ENCODE data around the gene PTK6. TPM values are rescaled to one million over a fixed set of nuclear protein-coding genes. Genes with fewer than 3 reads are reported as not detected.

Gene PTK6
- total RNA-seq, 4 donors from 2014 or later, result 0.36 TPM; not detected in 3

DNA sequence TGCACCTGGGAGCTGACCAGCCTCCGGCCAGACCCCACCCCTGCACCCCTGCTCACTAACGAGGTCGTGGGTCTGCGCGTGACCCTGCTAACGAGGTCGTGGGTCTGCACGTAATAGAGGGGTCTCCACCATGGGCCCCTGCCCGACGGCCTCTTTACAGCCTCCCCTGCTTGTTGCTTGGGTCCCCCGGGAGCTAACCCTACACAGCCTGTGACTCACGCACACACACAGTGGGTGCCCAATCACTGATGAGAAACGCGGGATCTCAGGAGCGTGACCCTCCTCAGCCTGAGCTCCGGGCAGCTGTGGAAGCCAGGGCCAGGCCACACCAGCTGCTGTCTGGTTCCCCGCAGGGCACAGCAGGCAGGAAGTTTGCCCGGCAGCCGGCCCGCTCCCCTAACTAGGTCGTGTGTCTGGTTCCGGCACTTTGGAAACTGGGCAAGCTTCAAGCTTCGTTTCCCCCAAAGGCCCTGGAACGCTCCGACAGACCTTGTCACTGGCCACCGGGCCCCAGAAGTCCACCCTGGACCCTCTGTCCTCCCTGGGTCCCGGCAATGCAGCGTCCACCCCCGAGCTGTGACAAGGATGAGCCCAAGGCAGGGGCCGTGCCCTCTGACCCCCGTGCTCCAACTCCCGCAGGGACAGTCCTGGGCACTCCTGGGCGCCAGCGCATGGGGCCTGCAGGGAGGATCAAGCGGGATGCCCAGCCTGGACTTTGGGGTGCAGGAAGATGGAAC lies 767 bp downstream of the PTK6 start:
- Histone ChIP-seq H3K36me3 (no peaks in the 10 kb centered on the region), H3K9me3 (no peaks in the 10 kb centered on the region), H3K4me1 (peaks cover 0 to 4% of the 10 kb centered on the region in 2 donors), H3K27me3 (peaks cover 28 to 43% (median 39%) of the 10 kb centered on the region in 3 donors), H3K27ac (no peak overlapping the region), H3K4me3 (no peak overlapping the region)
- DNase-seq (no peak), ATAC-seq (no peak)
- no peak for TF ChIP-seq POLR2A (IDR thresholded peaks at IDR 0.05)
- TF ChIP-seq, protein P1, sequence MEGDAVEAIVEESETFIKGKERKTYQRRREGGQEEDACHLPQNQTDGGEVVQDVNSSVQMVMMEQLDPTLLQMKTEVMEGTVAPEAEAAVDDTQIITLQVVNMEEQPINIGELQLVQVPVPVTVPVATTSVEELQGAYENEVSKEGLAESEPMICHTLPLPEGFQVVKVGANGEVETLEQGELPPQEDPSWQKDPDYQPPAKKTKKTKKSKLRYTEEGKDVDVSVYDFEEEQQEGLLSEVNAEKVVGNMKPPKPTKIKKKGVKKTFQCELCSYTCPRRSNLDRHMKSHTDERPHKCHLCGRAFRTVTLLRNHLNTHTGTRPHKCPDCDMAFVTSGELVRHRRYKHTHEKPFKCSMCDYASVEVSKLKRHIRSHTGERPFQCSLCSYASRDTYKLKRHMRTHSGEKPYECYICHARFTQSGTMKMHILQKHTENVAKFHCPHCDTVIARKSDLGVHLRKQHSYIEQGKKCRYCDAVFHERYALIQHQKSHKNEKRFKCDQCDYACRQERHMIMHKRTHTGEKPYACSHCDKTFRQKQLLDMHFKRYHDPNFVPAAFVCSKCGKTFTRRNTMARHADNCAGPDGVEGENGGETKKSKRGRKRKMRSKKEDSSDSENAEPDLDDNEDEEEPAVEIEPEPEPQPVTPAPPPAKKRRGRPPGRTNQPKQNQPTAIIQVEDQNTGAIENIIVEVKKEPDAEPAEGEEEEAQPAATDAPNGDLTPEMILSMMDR (IDR thresholded peaks at IDR 0.05 in 4 of 5, conservative IDR thresholded peaks at IDR 0.05 in 1 of 5), result no peak
- in situ Hi-C loops (cut with MboI; ENCODE audit: low sequenced_read_pairs in 4 of 4) (loop anchor here in 1 of 4 donors (25.0 kb wide), 1 partner anchor 101 kb away; the partner anchor contains the start of gene GMEB2), intact Hi-C loops (cut with DNase I; ENCODE audit: low total_unique reads) (loop anchor here (5.0 kb wide), 1 partner anchor 76 kb away; no protein-coding TSS in a partner anchor)

DNA sequence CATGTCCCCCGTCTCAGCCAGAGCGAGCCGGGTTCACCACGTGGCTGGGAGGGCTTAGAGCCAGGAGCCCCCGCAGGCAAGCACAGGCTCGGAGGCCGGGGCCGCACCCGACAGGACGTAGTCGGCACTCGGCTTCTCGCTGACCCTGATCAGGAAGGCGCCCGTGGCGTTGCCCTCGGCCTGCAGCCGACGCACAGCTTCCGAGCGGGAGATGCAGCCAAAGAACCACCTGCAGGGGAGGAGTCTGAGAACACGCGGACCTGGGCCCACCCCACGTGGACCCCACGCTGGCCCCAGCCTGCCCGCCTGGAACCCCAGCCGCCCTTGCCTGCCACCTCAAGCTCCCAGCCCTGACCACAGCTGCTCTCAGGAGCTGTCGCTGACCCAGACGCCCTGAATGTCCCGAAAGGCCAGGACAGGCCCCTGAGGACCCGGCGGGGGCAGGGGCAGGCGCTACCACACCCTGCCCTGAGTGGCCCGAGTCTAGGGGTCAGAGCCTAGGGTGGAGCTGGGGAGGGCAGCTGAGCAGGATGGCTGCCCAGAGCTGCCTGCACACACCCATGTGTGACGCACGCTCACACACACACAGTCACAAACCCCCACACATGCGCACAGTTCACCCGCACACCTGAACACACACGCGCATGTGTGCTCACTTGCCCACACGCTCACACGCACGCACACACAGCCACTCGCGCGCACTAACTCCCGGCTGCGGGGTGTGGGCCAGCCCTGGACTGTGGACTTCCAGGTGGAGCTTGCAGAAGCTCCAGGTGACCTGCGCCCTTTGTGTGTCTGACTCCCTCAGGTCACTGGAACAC lies 2.1 kb downstream of the PTK6 start:
- Histone ChIP-seq H3K36me3 (no peaks in the 10 kb centered on the region), H3K27me3 (peaks cover 32 to 51% (median 45%) of the 10 kb centered on the region in 3 donors), H3K4me3 (no peak overlapping the region), H3K27ac (no peak overlapping the region), H3K4me1 (peaks cover 0 to 4% of the 10 kb centered on the region in 2 donors), H3K9me3 (no peaks in the 10 kb centered on the region)
- ATAC-seq, result no peak
- TF ChIP-seq, protein P1 (IDR thresholded peaks at IDR 0.05 in 4 of 5, conservative IDR thresholded peaks at IDR 0.05 in 1 of 5), result no peak
- TF ChIP-seq POLR2A (IDR thresholded peaks at IDR 0.05), result no peak
- in situ Hi-C loops (cut with MboI; ENCODE audit: low sequenced_read_pairs in 4 of 4) (loop anchor here in 1 of 4 donors (25.0 kb wide), 1 partner anchor 102 kb away; the partner anchor contains the start of gene GMEB2), intact Hi-C loops (cut with DNase I; ENCODE audit: low total_unique reads) (loop anchor here (5.0 kb wide), 1 partner anchor 77 kb away; no protein-coding TSS in a partner anchor)
- DNase-seq, result no peak

DNA sequence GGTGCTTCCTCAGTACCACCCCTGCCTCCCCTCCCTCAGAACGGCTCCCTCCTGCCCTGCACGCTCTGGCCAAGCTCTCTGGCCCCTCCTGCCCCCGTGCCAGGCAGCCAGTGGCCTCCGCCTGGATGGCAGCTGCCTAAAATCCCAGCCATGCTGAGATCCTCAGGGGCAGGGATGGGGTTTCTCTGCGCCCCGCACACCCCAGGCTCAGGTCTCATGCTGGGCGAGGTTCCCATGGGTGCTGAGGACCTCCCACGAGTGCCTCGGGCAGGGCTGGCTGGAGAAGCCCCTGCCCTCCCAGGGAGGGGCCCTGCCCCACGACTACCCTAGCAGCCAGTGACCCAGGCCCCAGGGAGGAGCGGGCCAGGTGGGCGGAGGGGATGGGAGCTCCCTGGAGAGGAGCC lies 2.7 kb downstream of the PTK6 start:
- ATAC-seq (no peak), DNase-seq (no peak)
- no peak overlapping the region for H3K27ac ChIP-seq
- no peaks in the 10 kb centered on the region for H3K36me3 ChIP-seq
- in situ Hi-C loops (cut with MboI; ENCODE audit: low sequenced_read_pairs in 4 of 4), result loop anchor here in 1 of 4 donors (25.0 kb wide), 1 partner anchor 103 kb away; the partner anchor contains the start of gene GMEB2
- peaks cover 0 to 4% of the 10 kb centered on the region in 2 donors for H3K4me1 ChIP-seq
- intact Hi-C loops (cut with DNase I; ENCODE audit: low total_unique reads), result no loop called here
- H3K9me3 ChIP-seq, result no peaks in the 10 kb centered on the region
- no peak for TF ChIP-seq POLR2A (IDR thresholded peaks at IDR 0.05)
- TF ChIP-seq, protein P1 (IDR thresholded peaks at IDR 0.05 in 4 of 5, conservative IDR thresholded peaks at IDR 0.05 in 1 of 5), result no peak
- no peak overlapping the region for H3K4me3 ChIP-seq
- peaks cover 38 to 55% (median 45%) of the 10 kb centered on the region in 3 donors for H3K27me3 ChIP-seq

DNA sequence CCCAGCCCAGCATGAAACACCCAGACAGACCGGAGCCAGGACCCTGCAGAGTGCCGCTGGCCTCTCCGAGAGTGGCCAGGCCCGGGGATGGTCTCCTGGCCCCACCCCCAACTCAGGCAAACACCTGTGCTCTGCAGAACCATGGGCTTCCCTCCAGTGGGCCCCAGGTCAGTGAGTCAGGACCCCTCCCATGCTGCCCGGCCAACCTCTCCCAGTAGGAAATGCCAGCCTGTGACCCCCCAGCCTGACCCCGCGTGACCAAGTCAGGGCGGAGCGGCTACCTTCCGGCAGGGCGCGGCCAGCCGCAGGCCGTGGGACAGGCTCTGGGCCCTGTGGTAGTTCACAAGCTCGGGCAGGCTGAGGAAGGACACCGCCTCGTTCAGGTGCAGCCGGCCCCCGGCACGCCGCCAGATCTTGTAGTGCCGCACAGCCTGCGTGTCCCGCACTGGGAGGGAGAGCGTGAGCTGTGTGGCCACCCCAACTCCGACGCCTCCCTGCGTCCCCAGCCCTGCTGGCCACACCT lies 3.2 kb downstream of the PTK6 start:
- ATAC-seq (no peak), DNase-seq (no peak)
- H3K27ac ChIP-seq, result no peak overlapping the region
- H3K27me3 ChIP-seq, result peaks cover 41 to 55% (median 45%) of the 10 kb centered on the region in 3 donors
- in situ Hi-C loops (cut with MboI; ENCODE audit: low sequenced_read_pairs in 4 of 4), result loop anchor here in 1 of 4 donors (25.0 kb wide), 1 partner anchor 103 kb away; the partner anchor contains the start of gene GMEB2
- H3K4me1 ChIP-seq, result peaks cover 0 to 4% of the 10 kb centered on the region in 2 donors
- H3K36me3 ChIP-seq, result no peaks in the 10 kb centered on the region
- H3K4me3 ChIP-seq, result no peak overlapping the region
- no peak for TF ChIP-seq POLR2A (IDR thresholded peaks at IDR 0.05)
- TF ChIP-seq, protein P1 (IDR thresholded peaks at IDR 0.05 in 4 of 5, conservative IDR thresholded peaks at IDR 0.05 in 1 of 5), result no peak
- intact Hi-C loops (cut with DNase I; ENCODE audit: low total_unique reads), result no loop called here
- no peaks in the 10 kb centered on the region for H3K9me3 ChIP-seq

Measured in gastrocnemius medialis (tissue), 4 donors.